CD4-positive, alpha-beta T cell (primary cell): ENCODE measurements around the gene B3GNT3. TPM values are rescaled to one million over a fixed set of nuclear protein-coding genes. Genes with fewer than 3 reads are reported as not detected.

Source experiments
- ATAC-seq: fragments of 200-7000 bp; cut with Tn5 transposase; one replicate; pipeline ENCODE4 v1.10.0; 2022; ENCODE audit warnings: mild to moderate bottlenecking; ENCODE audit not compliant: poor library complexity
- CTCF ChIA-PET: fragments of 350-600 bp; sonication (Branson Sonifier 250); formaldehyde crosslinking; loops from one replicate; lab custom pipeline; 2021; ENCODE audit warnings: antibody characterized with exemption, inconsistent platforms; lab: Charles Lee
- POLR2A ChIA-PET: fragments of 350-600 bp; sonication (Branson Sonifier 250); formaldehyde crosslinking; loops from one replicate; lab custom pipeline; 2021; ENCODE audit warnings: antibody characterized with exemption, inconsistent platforms; lab: Charles Lee
- DNase-seq, 14 experiments: peaks; one replicate each; pipeline ENCODE4 v3.0.0-alpha.2; 2013 to 2020; ENCODE audit warnings: mixed read lengths in 2 of 14
- H3K27ac ChIP-seq, 2 donors: one replicate each; pipeline versions ENCODE4 v1.5.1 to v1.7.0; 2013; ENCODE audit warnings: low read length in 2 of 2, low read depth in 1 of 2, mild to moderate bottlenecking in 1 of 2
- H3K27me3 ChIP-seq, 2 experiments: 1 replicate in 1 of 2; 2 replicates in 1 of 2; pipeline versions ENCODE4 v1.6.1 to v1.7.0; 2013; ENCODE audit warnings: low read length in 2 of 2, control low read depth in 1 of 2, mild to moderate bottlenecking in 1 of 2, moderate library complexity in 1 of 2; ENCODE audit not compliant: insufficient read depth in 2 of 2, control insufficient read depth in 1 of 2
- H3K36me3 ChIP-seq: one replicate; pipeline ENCODE4 v1.6.1; 2013; ENCODE audit warnings: low read length, control low read depth; ENCODE audit not compliant: insufficient read depth
- H3K4me1 ChIP-seq: one replicate; pipeline ENCODE4 v1.6.1; 2013; ENCODE audit warnings: low read length, control low read depth; ENCODE audit not compliant: insufficient read depth
- H3K4me3 ChIP-seq: one replicate; pipeline ENCODE4 v1.5.1; 2013; ENCODE audit warnings: mild to moderate bottlenecking, low read length, moderate library complexity
- H3K9me3 ChIP-seq, 2 experiments: 1 replicate in 1 of 2; 2 replicates in 1 of 2; pipeline versions ENCODE4 v1.6.1 to v1.7.0; 2013; ENCODE audit warnings: low read length in 2 of 2, mild to moderate bottlenecking in 2 of 2, control low read depth in 1 of 2, moderate library complexity in 1 of 2; ENCODE audit not compliant: control insufficient read depth in 1 of 2, insufficient read depth in 1 of 2
- H3K27ac Mint-ChIP-seq: one replicate; pipeline ENCODE4 v1.8.0; 2020; ENCODE audit warnings: mixed read lengths
- H3K27me3 Mint-ChIP-seq: one replicate; pipeline ENCODE4 v1.8.0; 2021; ENCODE audit warnings: mixed read lengths
- H3K36me3 Mint-ChIP-seq: one replicate; pipeline ENCODE4 v1.8.0; 2021; ENCODE audit warnings: low read depth, mixed read lengths
- H3K4me1 Mint-ChIP-seq: one replicate; pipeline ENCODE4 v1.8.0; 2021; ENCODE audit warnings: low read depth, mixed read lengths
- H3K4me3 Mint-ChIP-seq: one replicate; pipeline ENCODE4 v1.8.0; 2020; ENCODE audit warnings: mild to moderate bottlenecking, mixed read lengths
- H3K9me3 Mint-ChIP-seq: one replicate; pipeline ENCODE4 v1.8.0; 2020; ENCODE audit warnings: mixed read lengths
- intact Hi-C, 2 experiments: fragments of 100-400 bp; cut with DNase I in 1 of 2; cut with micrococcal nuclease in 1 of 2; formaldehyde crosslinking; loops; one replicate each; pipeline versions ENCODE4 v1.15.1 to v1.9.0; 2023 to 2025; cut with DNase I, micrococcal nuclease
- total RNA-seq, 174 experiments: library from RNA in 2 of 174; stranded (reverse) in 2 of 174; gene quantifications; one replicate each; pipeline ENCODE4 v1.2.3 and lab custom pipeline; 2021 to 2026
- TF ChIP-seq, protein P1 (sequence below): fragments of 200-600 bp; IDR thresholded peaks from one replicate; pipeline ENCODE4 v1.8.0; 2022; ENCODE audit warnings: antibody characterized with exemption, mild to moderate bottlenecking

B3GNT3 gene
- total RNA-seq, 2 experiments from 2014 or later, result 0.39 to 0.52 TPM

DNA sequence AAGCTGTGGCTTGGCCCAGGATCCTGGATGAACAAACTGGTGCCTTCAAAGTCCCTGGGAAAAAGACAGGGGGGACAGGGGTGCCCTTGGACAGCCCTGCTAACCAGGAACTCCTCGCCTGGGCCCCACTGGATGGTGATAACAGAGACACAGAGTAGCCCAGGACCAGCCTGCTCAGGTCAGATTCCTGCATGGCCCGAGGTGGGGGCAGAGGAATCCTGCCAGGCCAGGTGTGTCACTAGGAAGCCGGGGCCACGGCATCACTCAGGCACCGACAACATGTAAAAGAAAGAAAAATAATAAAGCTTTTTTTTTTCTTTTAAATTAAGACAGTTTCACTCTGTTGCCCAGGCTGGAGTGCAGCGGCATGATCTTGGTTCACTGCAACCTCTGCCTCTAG is 59.1 kb downstream of the B3GNT3 start:
- Histone ChIP-seq H3K27me3 (no peaks in the 10 kb centered on the region), H3K27ac (no peak overlapping the region), H3K4me1 (peaks cover 39% of the 10 kb centered on the region), H3K36me3 (no peaks in the 10 kb centered on the region), H3K9me3 (no peaks in the 10 kb centered on the region), H3K4me3 (no peak overlapping the region)
- ATAC-seq (no peak), DNase-seq (no peak)
- no peaks in the 10 kb centered on the region for H3K9me3 Mint-ChIP-seq
- ChIA-PET POLR2A (interaction anchor here (1.4 kb wide), 1 partner anchor 62 kb away, joined by 4 read pairs; no protein-coding TSS in a partner anchor), CTCF (interaction anchor here (1.9 to 3.3 kb wide), 4 partner anchors 7 to 150 kb away, joined by 10 to 32 read pairs (median 20); partner anchors contain the start of genes CCDC124 and JAK3)
- TF ChIP-seq, protein P1, sequence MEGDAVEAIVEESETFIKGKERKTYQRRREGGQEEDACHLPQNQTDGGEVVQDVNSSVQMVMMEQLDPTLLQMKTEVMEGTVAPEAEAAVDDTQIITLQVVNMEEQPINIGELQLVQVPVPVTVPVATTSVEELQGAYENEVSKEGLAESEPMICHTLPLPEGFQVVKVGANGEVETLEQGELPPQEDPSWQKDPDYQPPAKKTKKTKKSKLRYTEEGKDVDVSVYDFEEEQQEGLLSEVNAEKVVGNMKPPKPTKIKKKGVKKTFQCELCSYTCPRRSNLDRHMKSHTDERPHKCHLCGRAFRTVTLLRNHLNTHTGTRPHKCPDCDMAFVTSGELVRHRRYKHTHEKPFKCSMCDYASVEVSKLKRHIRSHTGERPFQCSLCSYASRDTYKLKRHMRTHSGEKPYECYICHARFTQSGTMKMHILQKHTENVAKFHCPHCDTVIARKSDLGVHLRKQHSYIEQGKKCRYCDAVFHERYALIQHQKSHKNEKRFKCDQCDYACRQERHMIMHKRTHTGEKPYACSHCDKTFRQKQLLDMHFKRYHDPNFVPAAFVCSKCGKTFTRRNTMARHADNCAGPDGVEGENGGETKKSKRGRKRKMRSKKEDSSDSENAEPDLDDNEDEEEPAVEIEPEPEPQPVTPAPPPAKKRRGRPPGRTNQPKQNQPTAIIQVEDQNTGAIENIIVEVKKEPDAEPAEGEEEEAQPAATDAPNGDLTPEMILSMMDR, result no peak
- H3K27me3 Mint-ChIP-seq, result no peaks in the 10 kb centered on the region
- intact Hi-C loops, result loop anchor here (2.0 to 10.0 kb wide), 3 partner anchors 249 to 409 kb away; partner anchors contain the start of gene TMEM221 (in 1 of the 2)
- H3K4me1 Mint-ChIP-seq, result peaks cover 31% of the 10 kb centered on the region
- H3K4me3 Mint-ChIP-seq, result no peak overlapping the region
- H3K36me3 Mint-ChIP-seq, result no peaks in the 10 kb centered on the region
- H3K27ac Mint-ChIP-seq, result no peak overlapping the region

DNA sequence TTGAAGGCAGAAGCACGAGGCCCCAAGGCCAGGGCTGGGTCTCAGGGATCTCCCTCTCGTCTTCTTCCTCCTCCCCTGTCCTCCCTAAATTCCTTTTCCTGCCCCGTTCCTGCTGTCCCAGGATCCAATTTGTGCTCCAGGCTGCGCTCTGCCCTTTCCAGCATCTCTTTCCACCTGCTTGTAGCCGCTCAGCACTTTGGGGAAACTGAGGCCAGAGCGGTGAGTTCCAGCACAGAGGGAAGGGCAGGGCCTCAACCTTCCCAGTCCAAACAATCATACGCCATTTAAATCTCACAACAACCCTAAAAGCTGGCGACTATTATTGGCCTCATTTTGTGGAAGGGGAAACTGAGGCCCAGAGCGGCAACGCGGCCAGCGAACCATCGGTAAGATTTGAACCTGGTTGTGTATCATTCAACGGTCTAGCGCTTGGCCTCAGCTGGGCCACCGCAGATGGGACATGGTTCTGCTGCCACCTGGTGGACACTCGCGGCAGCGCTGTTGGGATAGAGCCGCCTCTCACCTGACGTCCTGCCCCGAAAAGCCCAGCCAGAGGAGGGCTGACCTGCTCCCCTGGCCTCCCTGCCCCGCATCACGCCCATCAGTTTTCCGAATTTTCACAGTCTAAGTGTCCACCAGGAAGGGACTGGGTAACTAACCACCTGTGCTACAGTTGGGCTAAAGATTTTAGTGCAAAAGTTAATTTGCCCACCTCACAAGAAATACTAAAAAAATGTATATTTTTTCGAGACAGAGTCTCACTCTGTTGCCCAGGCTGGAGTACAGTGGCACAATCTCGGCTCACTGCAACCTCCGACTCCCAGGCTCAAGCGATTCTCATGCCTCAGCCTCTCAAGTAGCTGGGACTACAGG is 60.6 kb downstream of the B3GNT3 start:
- H3K4me1 ChIP-seq, result peaks cover 32% of the 10 kb centered on the region
- intact Hi-C loops, result loop anchor here (1.0 to 10.0 kb wide), 7 partner anchors 71 to 411 kb away; partner anchors contain the start of gene TMEM221 (in 1 of the 2)
- ATAC-seq (no peak), DNase-seq (peak; percentile 73 to 97 (median 92))
- Mint-ChIP-seq H3K4me1 (peaks cover 32% of the 10 kb centered on the region), H3K36me3 (peaks cover 12% of the 10 kb centered on the region), H3K27ac (peak overlapping the region; percentile 71), H3K27me3 (no peaks in the 10 kb centered on the region), H3K9me3 (no peaks in the 10 kb centered on the region), H3K4me3 (peak overlapping the region; percentile 58)
- H3K36me3 ChIP-seq, result no peaks in the 10 kb centered on the region
- POLR2A ChIA-PET, result interaction anchor here (0.6 to 1.4 kb wide), 4 partner anchors 11 to 114 kb away, joined by 3 to 4 read pairs (median 4); partner anchors contain the start of gene CCDC124
- TF ChIP-seq, protein P1, result peak; percentile 94
- H3K4me3 ChIP-seq, result no peak overlapping the region
- H3K9me3 ChIP-seq, result no peaks in the 10 kb centered on the region
- CTCF ChIA-PET, result interaction anchor here (0.7 to 3.3 kb wide), 18 partner anchors 9 to 152 kb away, joined by 3 to 32 read pairs (median 5); partner anchors contain the start of genes B3GNT3, CCDC124, JAK3 and MAP1S
- no peak overlapping the region for H3K27ac ChIP-seq
- no peaks in the 10 kb centered on the region for H3K27me3 ChIP-seq

DNA sequence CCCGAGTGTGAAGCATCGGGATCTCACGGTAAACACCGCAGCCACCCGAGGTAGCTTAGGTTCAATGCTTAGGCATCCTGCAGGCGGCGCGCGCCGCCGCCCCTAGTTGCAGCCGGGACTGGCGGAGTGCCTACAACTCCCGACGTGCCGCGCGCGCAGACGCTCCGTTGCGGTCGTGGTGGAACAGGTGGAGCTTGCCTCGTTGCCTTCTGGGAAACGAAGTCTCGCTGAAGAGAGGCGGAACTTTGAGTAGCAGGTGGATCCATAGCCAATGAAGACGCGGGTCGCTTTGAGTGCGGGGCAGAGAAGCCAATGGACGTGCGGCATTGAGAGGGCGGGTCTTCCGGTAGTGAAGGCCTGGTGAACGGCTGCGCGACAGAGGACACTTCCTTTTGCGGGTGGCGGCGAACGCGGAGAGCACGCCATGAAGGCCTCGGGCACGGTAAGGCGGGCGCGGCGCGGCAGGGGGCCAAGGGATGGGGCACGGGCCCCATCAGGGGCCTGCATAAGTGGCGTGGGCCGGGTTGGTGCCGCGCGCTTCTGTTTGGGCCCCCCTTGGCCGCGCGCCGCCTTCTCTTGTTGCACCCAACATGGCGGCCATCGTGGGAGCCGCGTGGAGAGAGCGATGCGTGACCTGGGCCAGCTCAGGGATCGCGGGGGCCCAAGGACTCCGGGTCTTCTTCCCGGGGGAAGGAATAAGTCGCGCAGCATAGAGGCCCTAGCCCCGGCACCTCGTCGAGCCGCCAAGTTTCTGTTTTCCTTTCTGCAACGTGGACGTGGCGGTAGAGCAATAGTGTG is 64.8 kb downstream of the B3GNT3 start, which contains the start of gene RPL18A:
Gene RPL18A (plus strand): TSS at position 378 of the 798 bp plus-strand sequence. CDS start 47 bp downstream, at position 425.
- Mint-ChIP-seq H3K27me3 (no peaks in the 10 kb centered on the region), H3K27ac (peak within 1 kb of the TSS; percentile 88), H3K36me3 (peaks cover 45% of the 10 kb centered on the region), H3K9me3 (no peaks in the 10 kb centered on the region), H3K4me3 (peak within 1 kb of the TSS; percentile 100), H3K4me1 (peaks cover 33% of the 10 kb centered on the region)
- peak within 1 kb of the TSS; percentile 86 for H3K4me3 ChIP-seq
- CTCF ChIA-PET, result interaction anchor here (0.6 to 4.6 kb wide), 42 partner anchors 9 to 420 kb away, joined by 3 to 226 read pairs (median 4); partner anchors contain the start of genes CCDC124, FCHO1, JAK3 and SLC5A5
- TF ChIP-seq, protein P1, result peak; percentile 82
- H3K4me1 ChIP-seq, result peaks cover 37% of the 10 kb centered on the region
- no peaks in the 10 kb centered on the region for H3K9me3 ChIP-seq
- H3K36me3 ChIP-seq, result peaks cover 37% of the 10 kb centered on the region
- peak within 1 kb of the TSS; percentile 1 to 71 for H3K27ac ChIP-seq
- peak; percentile 96 to 100 (median 99) for DNase-seq
- peak; percentile 95 for ATAC-seq
- no peaks in the 10 kb centered on the region for H3K27me3 ChIP-seq
- POLR2A ChIA-PET, result interaction anchor here (0.6 to 4.3 kb wide), 43 partner anchors 11 to 972 kb away, joined by 3 to 275 read pairs (median 4); partner anchors contain the start of genes ARRDC2, CCDC124, DDA1 and ELL
- intact Hi-C loops, result loop anchor here (1.0 to 10.0 kb wide), 7 partner anchors 73 to 415 kb away; partner anchors contain the start of gene TMEM221 (in 1 of the 2)
